SIG-M5 treated with dmso at 0.1 percent for 504 hours (cell line): ENCODE measurements around the gene MCTP1.

Source experiments
- DNase-seq: peaks from one replicate; lab custom pipeline; 2025; ENCODE audit not compliant: unreplicated experiment; lab: John Stamatoyannopoulos, UW

The MCTP1 gene

GRCh38 chr5:95284572-95285408, at the start of gene MCTP1:
TSS of gene MCTP1 (minus strand) at chr5:95285094.
- DNase-seq = peak; percentile 37

- DNase-seq = no peak
Measured at GRCh38 chr5:95332158-95332557, 47.3 kb upstream of the MCTP1 start.

GRCh38 chr5:95331358-95331757, 46.5 kb upstream of the MCTP1 start:
- no peak for DNase-seq

GRCh38 chr5:95327211-95327610, 42.3 kb upstream of the MCTP1 start:
- DNase-seq = no peak

DNA sequence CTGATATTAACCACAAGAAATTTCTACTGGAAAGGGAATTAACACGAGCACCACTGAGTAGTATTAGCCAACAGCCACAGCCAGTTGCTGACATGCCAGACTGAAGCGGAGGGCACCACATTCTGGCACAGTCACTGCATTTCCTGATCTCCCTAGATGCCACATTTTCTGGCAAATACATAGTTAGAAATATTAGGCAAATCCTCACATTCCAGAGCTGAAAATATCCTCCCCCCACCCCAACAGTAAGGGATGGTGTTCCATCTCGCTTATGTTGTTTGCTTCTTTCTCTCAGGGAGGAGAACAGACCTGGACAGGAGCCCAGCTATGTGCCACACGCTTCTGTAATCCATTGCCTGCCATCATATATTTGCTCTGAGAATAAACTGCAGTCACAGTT, 32.8 kb upstream of the MCTP1 start:
- no peak for DNase-seq

DNA sequence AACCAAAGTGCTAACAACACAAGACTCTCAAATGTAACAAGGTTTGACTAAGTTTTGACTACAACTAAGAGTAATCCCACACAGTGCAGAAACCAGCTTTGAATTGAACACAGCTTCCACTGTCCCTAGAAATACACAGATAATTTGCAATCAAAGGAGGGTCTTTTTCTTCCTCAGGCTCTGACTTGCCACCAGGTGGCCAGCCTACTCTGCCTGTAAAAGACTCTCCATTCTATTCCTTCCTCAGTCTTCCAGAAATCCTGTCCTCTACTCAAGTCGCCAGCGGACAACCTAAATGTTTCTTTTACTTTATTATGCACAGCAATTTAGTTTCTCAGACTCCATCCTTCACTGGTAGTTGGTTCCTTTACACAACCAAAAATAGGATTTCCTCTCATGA, 32.2 kb upstream of the MCTP1 start:
- no peak for DNase-seq

DNA sequence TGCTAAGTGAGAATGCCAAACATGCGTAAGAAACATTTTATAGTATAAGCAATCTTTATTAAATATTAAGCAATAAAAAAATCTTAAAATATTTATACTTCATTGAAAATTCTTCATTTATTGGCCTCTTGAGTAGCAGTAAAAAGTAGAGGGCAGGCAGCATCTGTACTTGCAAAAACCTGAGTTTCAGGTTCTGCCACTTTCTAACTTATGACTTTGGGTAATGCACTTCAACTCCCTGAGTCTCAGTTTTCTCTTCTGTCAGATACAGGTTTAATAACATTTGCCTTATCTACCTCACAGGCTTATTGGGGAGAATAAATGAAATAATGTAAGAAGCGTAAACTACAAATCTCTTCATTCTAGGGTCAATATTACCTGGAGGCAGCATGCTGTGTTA, 19.8 kb upstream of the MCTP1 start:
- no peak for DNase-seq

DNA sequence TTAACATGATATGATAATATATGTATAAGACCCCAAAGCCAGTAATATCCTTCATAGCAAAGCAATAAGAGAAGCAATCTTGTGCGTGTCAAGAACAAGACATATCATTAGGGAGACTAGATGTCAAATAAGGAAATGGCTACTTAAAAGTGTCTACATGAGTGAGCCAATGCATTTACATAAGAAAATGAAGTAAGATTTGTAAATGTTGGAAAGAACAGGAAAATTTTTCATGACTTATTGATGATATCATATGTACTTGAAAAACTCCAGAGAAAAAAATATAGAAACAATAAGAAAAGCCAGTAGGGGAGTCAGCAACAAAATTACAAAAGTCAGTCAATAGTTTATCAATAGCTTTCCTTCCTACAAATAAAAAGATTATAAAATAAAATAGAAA, 13.8 kb upstream of the MCTP1 start:
- peak; percentile 3 for DNase-seq

DNA sequence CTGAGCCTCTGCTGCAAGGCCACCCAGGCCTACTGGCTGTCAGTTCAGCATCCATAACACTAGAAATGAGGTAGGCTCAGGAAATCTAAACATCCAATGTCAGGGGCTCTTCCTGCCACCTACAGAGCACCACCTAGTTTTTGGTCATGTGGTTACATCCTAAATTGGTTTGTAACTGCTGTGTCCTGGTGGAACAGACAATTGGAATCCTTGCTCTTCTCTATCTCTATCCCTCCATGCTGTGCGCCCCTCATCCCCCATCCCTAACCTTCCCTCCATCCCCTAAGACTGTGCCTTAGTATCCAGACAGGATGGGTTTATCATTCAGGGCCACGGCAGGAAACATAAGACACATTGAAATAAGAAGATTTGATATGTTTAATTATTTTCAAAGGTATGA, 11.4 kb upstream of the MCTP1 start:
- no peak for DNase-seq

GRCh38 chr5:95285409-95285755, 488 bp upstream of the MCTP1 start:
- DNase-seq = no peak

- DNase-seq = peak; percentile 70
Measured at GRCh38 chr5:95283761-95284571, 928 bp downstream of the MCTP1 start.

DNA sequence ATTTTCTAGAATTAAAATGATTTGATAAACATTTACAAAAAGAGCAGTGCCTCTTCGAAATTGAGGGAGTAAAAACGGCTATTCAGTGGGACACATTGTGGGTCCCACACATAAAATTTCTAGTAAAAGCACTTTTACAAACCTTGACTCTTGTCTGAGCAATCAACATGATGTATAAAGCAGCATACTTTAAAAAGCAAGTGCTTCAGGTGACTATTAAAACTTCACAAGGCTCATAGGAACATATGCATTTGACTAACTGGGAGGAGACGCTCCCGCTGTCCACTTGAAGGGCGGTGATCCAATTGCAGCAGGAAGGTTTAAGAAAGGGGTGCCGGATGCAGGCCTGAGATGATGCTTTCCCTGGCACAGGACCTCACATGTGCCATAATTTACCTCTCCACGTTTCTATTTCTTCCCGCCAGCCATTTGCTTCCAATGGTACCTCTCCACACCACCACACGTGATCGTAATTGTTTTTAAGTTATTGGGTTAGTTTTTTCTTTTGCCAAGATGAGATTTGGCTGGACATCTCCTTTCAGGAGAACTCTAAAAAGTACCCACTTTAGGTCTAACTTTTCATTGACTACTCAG, 1.8 kb downstream of the MCTP1 start:
- DNase-seq = no peak

GRCh38 chr5:95281226-95281625, 3.7 kb downstream of the MCTP1 start:
- no peak for DNase-seq

DNA sequence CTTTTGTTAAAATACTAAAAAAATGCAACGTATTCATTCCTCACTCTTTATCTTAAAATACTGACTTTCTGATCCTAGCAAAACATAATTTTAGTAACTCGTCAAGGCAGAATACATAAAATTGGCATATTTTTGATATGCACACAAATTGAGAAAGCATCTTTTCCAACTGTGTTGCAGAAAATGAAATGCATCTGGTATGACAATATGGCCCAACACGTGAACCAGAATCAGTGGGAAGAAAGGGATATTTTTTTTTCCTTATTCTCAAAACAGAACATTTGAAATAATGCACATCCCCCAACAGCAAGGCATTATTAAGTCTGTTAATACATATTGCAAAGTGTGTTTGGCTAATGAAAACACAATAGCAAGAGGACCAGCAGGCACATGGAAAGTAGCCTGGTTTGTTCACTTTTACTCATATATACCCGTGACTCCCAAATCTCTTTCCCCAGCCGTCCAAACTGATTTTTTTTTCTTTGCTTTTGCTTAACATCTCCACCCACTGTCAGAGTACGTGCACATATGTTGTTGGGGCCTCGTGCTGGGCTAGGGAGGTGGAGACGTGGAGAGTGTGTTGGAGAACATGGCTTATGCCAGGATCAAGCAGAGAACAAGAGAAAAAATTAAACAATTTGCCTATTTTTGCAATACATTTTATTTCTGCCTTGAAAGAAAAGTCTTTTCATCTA, 4.3 kb downstream of the MCTP1 start:
- no peak for DNase-seq

GRCh38 chr5:95274011-95274410, 10.9 kb downstream of the MCTP1 start:
- DNase-seq = peak; percentile 66

- no peak for DNase-seq
Measured at GRCh38 chr5:95272316-95272929, 12.5 kb downstream of the MCTP1 start.

GRCh38 chr5:95262933-95263660, 21.8 kb downstream of the MCTP1 start:
- DNase-seq = peak; percentile 39

DNA sequence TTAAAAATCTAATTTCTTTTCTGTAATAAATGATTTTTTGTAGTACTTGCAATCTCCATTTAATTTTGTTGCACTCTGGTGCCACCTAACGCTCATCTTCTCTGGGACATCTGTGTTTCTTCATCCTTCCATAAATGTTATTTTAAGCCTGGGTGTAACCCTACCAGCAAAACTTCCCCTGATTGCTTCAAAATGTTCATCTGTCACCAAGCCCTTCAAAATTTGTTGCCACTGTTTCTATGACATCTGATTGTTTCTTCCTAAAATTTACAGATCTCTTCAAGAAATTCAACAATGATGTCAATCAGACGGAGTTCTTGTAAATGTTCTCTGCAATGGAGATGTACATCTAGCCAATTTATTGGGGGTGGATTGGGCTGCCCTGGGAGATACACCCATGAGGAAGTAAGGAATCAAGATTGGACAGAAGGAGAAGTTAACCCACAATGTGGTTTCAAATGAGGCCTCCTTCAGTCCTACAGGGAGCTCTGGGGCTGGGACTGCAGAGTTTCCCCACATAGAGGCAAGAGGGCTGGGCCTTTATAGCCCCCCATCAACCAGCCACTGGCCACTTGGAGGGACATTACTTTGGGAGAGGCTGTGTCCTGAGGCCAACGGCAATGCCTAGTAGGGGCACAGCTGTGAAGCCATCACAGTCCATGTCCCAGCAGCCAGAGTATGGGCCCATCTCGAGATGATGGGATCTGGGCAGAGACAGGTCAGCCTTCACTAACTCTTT, 23.3 kb downstream of the MCTP1 start:
- peak; percentile 93 for DNase-seq

DNA sequence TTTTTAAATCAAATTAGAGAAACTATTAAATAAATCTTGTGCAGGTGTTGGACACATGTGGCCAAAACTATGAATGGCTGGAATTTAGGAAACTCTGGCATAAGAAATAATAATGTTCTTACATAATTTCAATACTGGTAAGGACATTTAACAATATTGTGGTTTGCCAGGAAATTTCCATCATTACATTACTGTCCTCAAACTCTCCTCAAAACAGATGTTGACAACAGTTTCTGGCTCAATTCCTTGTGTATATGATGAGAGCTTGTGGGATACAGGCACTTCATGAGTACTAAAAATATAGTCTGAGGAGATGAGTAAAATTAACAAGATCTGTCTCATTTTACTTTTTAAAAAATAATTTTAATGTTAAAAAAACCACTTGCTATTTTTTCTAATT, 27.9 kb downstream of the MCTP1 start:
- no peak for DNase-seq

- no peak for DNase-seq
Measured at GRCh38 chr5:95256446-95256845, 28.4 kb downstream of the MCTP1 start.
